SU-DHL-6 (cell line): ENCODE results near the gene STEAP4.

Experiments
- H2AFZ ChIP-seq: fragments of 200-600 bp; sonication (generic); 2 replicates; pipeline ENCODE4 v1.6.1; 2014; ENCODE audit warnings: low read depth, mild to moderate bottlenecking, moderate library complexity, mixed read lengths, antibody characterized with exemption, low read length; ENCODE audit not compliant: severe bottlenecking
- H3F3A ChIP-seq: fragments of 200-600 bp; shearing (Covaris generic); 2 replicates; pipeline ENCODE4 v1.6.0; 2016; ENCODE audit warnings: antibody characterized with exemption, mild to moderate bottlenecking; ENCODE audit not compliant: insufficient read depth
- H3K27ac ChIP-seq: fragments of 200-600 bp; sonication (generic); 2 replicates; pipeline ENCODE4 v1.5.1; 2016; ENCODE audit warnings: low read depth, mild to moderate bottlenecking, low read length, moderate library complexity, mixed read lengths
- H3K27me3 ChIP-seq: fragments of 200-600 bp; sonication (generic), shearing (Covaris generic); 2 replicates; pipeline ENCODE4 v1.6.0; 2014; ENCODE audit warnings: mild to moderate bottlenecking, low read length
- H3K36me3 ChIP-seq: fragments of 200-600 bp; sonication (generic); 2 replicates; pipeline ENCODE4 v1.6.1; 2014; ENCODE audit warnings: mild to moderate bottlenecking, low read length, mixed read lengths
- H3K4me2 ChIP-seq: fragments of 300-600, 200-600 bp; shearing (Covaris generic), sonication (generic); 2 replicates; pipeline ENCODE4 v1.6.0; 2014; ENCODE audit warnings: low read length, low read depth, mild to moderate bottlenecking; ENCODE audit not compliant: poor library complexity, severe bottlenecking
- H3K4me3 ChIP-seq: fragments of 200-600 bp; sonication (generic); 2 replicates; pipeline ENCODE4 v1.5.1; 2014; ENCODE audit warnings: antibody characterized with exemption, low read length, mild to moderate bottlenecking, mixed read lengths; ENCODE audit not compliant: insufficient read depth, poor library complexity, severe bottlenecking
- H3K79me2 ChIP-seq: fragments of 200-600 bp; sonication (generic); 2 replicates; pipeline ENCODE4 v1.6.1; 2014; ENCODE audit warnings: mild to moderate bottlenecking, low read length, moderate library complexity; ENCODE audit not compliant: insufficient read depth
- H3K9ac ChIP-seq: fragments of 200-600 bp; sonication (generic); 2 replicates; pipeline ENCODE4 v1.7.0; 2014; ENCODE audit warnings: mild to moderate bottlenecking, low read length
- H3K9me2 ChIP-seq: fragments of 200-600 bp; sonication (generic); replicated peaks from 2 replicates; pipeline ENCODE4 v1.6.1; 2014; ENCODE audit warnings: low read length; ENCODE audit not compliant: insufficient read depth
- H3K9me3 ChIP-seq: fragments of 200-600 bp; sonication (generic); 2 replicates; pipeline ENCODE4 v1.6.1; 2014; ENCODE audit warnings: low read length, mixed read lengths; ENCODE audit not compliant: insufficient read depth
- H4K20me1 ChIP-seq: fragments of 200-600 bp; sonication (generic); 2 replicates; pipeline ENCODE4 v1.6.1; 2014; ENCODE audit warnings: low read depth, mild to moderate bottlenecking, antibody characterized with exemption, low read length, moderate library complexity, mixed read lengths
- CTCF ChIP-seq: fragments of 200-600 bp; sonication (generic); IDR thresholded peaks from one replicate; pipeline ENCODE4 v1.5.1; 2017; ENCODE audit warnings: antibody characterized with exemption, mild to moderate bottlenecking, low read length, moderate library complexity; ENCODE audit not compliant: insufficient read depth, poor library complexity, severe bottlenecking
- EZH2phosphoT487 ChIP-seq: fragments of 200-600 bp; sonication (generic), shearing (Covaris generic); conservative IDR thresholded peaks from 2 replicates; pipeline ENCODE4 v1.6.1; 2018; ENCODE audit warnings: mild to moderate bottlenecking, antibody characterized with exemption, low read length, moderate library complexity, mixed read lengths

Gene STEAP4

GRCh38 chr7:88300401-88300945, 6.2 kb downstream of the STEAP4 start:
- H3F3A ChIP-seq, result no peaks in the 10 kb centered on the region
- no peaks in the 10 kb centered on the region for H4K20me1 ChIP-seq
- no peaks in the 10 kb centered on the region for H3K9me3 ChIP-seq
- H3K27me3 ChIP-seq, result no peaks in the 10 kb centered on the region
- no peaks in the 10 kb centered on the region for H3K79me2 ChIP-seq
- TF ChIP-seq CTCF (no peak), EZH2phosphoT487 (no peak)
- H3K36me3 ChIP-seq, result no peaks in the 10 kb centered on the region
- no peak overlapping the region for H3K4me3 ChIP-seq
- no peak overlapping the region for H2AFZ ChIP-seq
- no peak overlapping the region for H3K27ac ChIP-seq
- no peaks in the 10 kb centered on the region for H3K9me2 ChIP-seq
- H3K4me2 ChIP-seq, result no peak overlapping the region
- no peak overlapping the region for H3K9ac ChIP-seq

- no peaks in the 10 kb centered on the region for H3K79me2 ChIP-seq
- H3K36me3 ChIP-seq, result no peaks in the 10 kb centered on the region
- H3K27ac ChIP-seq, result no peak overlapping the region
- H3K4me2 ChIP-seq, result no peak overlapping the region
- H3K9me2 ChIP-seq, result no peaks in the 10 kb centered on the region
- no peak overlapping the region for H3K9ac ChIP-seq
- H3K9me3 ChIP-seq, result no peaks in the 10 kb centered on the region
- H4K20me1 ChIP-seq, result no peaks in the 10 kb centered on the region
- H3K4me3 ChIP-seq, result no peak overlapping the region
- no peaks in the 10 kb centered on the region for H3F3A ChIP-seq
- H3K27me3 ChIP-seq, result no peaks in the 10 kb centered on the region
- no peak overlapping the region for H2AFZ ChIP-seq
- no peak for TF ChIP-seq CTCF
- TF ChIP-seq EZH2phosphoT487, result no peak
Measured at GRCh38 chr7:88299126-88299525, 7.6 kb downstream of the STEAP4 start.

- H3K9me2 ChIP-seq, result no peaks in the 10 kb centered on the region
- no peak overlapping the region for H3K27ac ChIP-seq
- no peaks in the 10 kb centered on the region for H3K9me3 ChIP-seq
- no peaks in the 10 kb centered on the region for H3F3A ChIP-seq
- H4K20me1 ChIP-seq, result no peaks in the 10 kb centered on the region
- no peaks in the 10 kb centered on the region for H3K36me3 ChIP-seq
- H3K4me3 ChIP-seq, result no peak overlapping the region
- H3K27me3 ChIP-seq, result no peaks in the 10 kb centered on the region
- no peaks in the 10 kb centered on the region for H3K79me2 ChIP-seq
- H3K4me2 ChIP-seq, result no peak overlapping the region
- no peak overlapping the region for H3K9ac ChIP-seq
- no peak for TF ChIP-seq CTCF
- TF ChIP-seq EZH2phosphoT487, result no peak
- H2AFZ ChIP-seq, result no peak overlapping the region
Measured at GRCh38 chr7:88293866-88294265, 12.8 kb downstream of the STEAP4 start.
